Stomach (tissue), 4 donors: Measurements from ENCODE around the gene MCTP1.

ENCODE experiments used
- EP300 ChIP-seq: sonication (generic); formaldehyde crosslinking; IDR thresholded peaks from one replicate; pipeline ENCODE4 v1.6.1; 2017; ENCODE audit warnings: antibody characterized with exemption
- POLR2A ChIP-seq, 4 donors: fragments of 450-650 bp; IDR thresholded peaks; one replicate each; pipeline ENCODE4 v1.6.1; 2016; ENCODE audit warnings: antibody characterized with exemption in 4 of 4, control low read depth in 2 of 4, mild to moderate bottlenecking in 1 of 4, moderate library complexity in 1 of 4
- TF ChIP-seq, protein P1 (sequence below), 7 experiments: fragments of 450-650 bp in 4 of 7; fragments of 200-600 bp in 3 of 7; sonication (generic) in 3 of 7; IDR thresholded peaks; one replicate each; pipeline ENCODE4 v1.5.1; 2016 to 2019; ENCODE audit warnings: antibody characterized with exemption in 7 of 7, control low read depth in 2 of 7, mild to moderate bottlenecking in 1 of 7

DNA sequence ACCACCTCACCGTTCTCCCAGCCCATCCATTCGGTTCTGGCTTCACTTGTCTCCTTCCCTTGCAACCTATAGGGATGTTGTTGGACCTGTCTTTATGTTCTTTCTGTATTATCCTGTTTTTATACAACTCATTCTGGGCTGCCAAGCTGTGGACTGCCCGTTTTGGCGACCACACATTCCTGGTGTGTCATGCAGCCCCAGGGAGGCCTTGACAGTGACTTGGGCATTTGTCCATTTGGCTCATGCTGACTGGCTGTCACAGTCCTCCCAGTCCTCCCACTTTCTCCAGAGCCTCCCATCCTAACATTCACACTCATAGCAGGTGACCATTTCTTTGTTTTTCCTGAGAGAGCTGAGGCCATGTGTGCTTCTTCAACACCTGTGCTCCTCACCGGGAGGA is 530.1 kb downstream of the MCTP1 start:
- TF ChIP-seq, protein P1, sequence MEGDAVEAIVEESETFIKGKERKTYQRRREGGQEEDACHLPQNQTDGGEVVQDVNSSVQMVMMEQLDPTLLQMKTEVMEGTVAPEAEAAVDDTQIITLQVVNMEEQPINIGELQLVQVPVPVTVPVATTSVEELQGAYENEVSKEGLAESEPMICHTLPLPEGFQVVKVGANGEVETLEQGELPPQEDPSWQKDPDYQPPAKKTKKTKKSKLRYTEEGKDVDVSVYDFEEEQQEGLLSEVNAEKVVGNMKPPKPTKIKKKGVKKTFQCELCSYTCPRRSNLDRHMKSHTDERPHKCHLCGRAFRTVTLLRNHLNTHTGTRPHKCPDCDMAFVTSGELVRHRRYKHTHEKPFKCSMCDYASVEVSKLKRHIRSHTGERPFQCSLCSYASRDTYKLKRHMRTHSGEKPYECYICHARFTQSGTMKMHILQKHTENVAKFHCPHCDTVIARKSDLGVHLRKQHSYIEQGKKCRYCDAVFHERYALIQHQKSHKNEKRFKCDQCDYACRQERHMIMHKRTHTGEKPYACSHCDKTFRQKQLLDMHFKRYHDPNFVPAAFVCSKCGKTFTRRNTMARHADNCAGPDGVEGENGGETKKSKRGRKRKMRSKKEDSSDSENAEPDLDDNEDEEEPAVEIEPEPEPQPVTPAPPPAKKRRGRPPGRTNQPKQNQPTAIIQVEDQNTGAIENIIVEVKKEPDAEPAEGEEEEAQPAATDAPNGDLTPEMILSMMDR (IDR thresholded peaks at IDR 0.05): no peak
- no peak for TF ChIP-seq POLR2A (IDR thresholded peaks at IDR 0.05)
- TF ChIP-seq EP300: no peak
